Activated T-helper 1 cell treated with anti-CD3 and anti-CD28 coated beads, Interleukin-12 subunit alpha, Interleukin-12 subunit beta, Interleukin-2, Interleukin-4 antibody, amounts not matched to agents 30 ng/mL and 10 ng/mL and 1 ng/mL, durations not matched to agents 14 hours and 24 hours and 36 hours (primary cell): Measurements from ENCODE around the gene MAGEB6. TPM values are rescaled to one million over a fixed set of nuclear protein-coding genes. Genes with fewer than 3 reads are reported as not detected.
"Not testable (repeated sequence)": the region's sequence is repeated elsewhere in the genome, so short reads cannot be mapped to it uniquely, and the experiment has no call there.

Experiments
- DNase-seq: peaks from one replicate; pipeline ENCODE4 v3.0.0; 2021; ENCODE audit warnings: low spot score
- H3K27ac Mint-ChIP-seq: one replicate; pipeline ENCODE4 v1.8.0; 2021; ENCODE audit warnings: mild to moderate bottlenecking, mixed read lengths
- H3K27me3 Mint-ChIP-seq: one replicate; pipeline ENCODE4 v1.8.0; 2022; ENCODE audit warnings: mild to moderate bottlenecking, moderate library complexity, mixed read lengths; ENCODE audit not compliant: insufficient read depth
- H3K36me3 Mint-ChIP-seq: one replicate; pipeline ENCODE4 v1.8.0; 2021; ENCODE audit warnings: low read depth, mixed read lengths
- H3K4me1 Mint-ChIP-seq: one replicate; pipeline ENCODE4 v1.8.0; 2021; ENCODE audit warnings: low read depth, mixed read lengths
- H3K4me3 Mint-ChIP-seq: one replicate; pipeline ENCODE4 v1.8.0; 2021; ENCODE audit warnings: mild to moderate bottlenecking, moderate library complexity, mixed read lengths
- H3K9me3 Mint-ChIP-seq: one replicate; pipeline ENCODE4 v1.8.0; 2021; ENCODE audit warnings: mixed read lengths
- intact Hi-C: fragments of 100-400 bp; cut with micrococcal nuclease; formaldehyde crosslinking; loops from one replicate; pipeline ENCODE4 v1.15.1; 2024
- total RNA-seq: library from RNA; stranded (reverse); gene quantifications from 2 replicates; pipeline ENCODE4 v1.2.3, GENCODE V29; 2022

Gene MAGEB6, protein sequence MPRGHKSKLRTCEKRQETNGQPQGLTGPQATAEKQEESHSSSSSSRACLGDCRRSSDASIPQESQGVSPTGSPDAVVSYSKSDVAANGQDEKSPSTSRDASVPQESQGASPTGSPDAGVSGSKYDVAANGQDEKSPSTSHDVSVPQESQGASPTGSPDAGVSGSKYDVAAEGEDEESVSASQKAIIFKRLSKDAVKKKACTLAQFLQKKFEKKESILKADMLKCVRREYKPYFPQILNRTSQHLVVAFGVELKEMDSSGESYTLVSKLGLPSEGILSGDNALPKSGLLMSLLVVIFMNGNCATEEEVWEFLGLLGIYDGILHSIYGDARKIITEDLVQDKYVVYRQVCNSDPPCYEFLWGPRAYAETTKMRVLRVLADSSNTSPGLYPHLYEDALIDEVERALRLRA
- total RNA-seq = not detected in 2 replicates

GRCh38 chrX:26192204-26192603, at the start of gene MAGEB6:
Gene MAGEB6 (plus strand): TSS chrX:26192440. CDS start chrX:26193847, 1,407 bp downstream.
- intact Hi-C loops = no loop called here
- no peak for DNase-seq
- no peaks in the 10 kb centered on the region for H3K27me3 Mint-ChIP-seq
- no peaks in the 10 kb centered on the region for H3K36me3 Mint-ChIP-seq
- no peak within 1 kb of the TSS for H3K4me3 Mint-ChIP-seq
- no peaks in the 10 kb centered on the region for H3K4me1 Mint-ChIP-seq
- no peaks in the 10 kb centered on the region for H3K9me3 Mint-ChIP-seq
- no peak within 1 kb of the TSS for H3K27ac Mint-ChIP-seq

GRCh38 chrX:26146024-26146423, 46.2 kb upstream of the MAGEB6 start:
- intact Hi-C loops = no loop called here
- Mint-ChIP-seq H3K36me3 (no peaks in the 10 kb centered on the region), H3K27me3 (no peaks in the 10 kb centered on the region), H3K9me3 (no peaks in the 10 kb centered on the region), H3K4me1 (no peaks in the 10 kb centered on the region), H3K4me3 (no peak overlapping the region), H3K27ac (no peak overlapping the region)
- DNase-seq = no peak

- Mint-ChIP-seq H3K27ac (no peak within 1 kb of the TSS), H3K4me1 (no peaks in the 10 kb centered on the region), H3K36me3 (no peaks in the 10 kb centered on the region), H3K27me3 (no peaks in the 10 kb centered on the region), H3K4me3 (no peak within 1 kb of the TSS), H3K9me3 (no peaks in the 10 kb centered on the region)
- no peak for DNase-seq
- intact Hi-C loops = no loop called here
These were observed 31.9 kb upstream of the MAGEB6 start, which contains the start of gene MAGEB6B for GRCh38 chrX:26160301-26160700. Gene MAGEB6B (plus strand): TSS chrX:26160601. CDS start chrX:26160601, 0 bp downstream.

DNA sequence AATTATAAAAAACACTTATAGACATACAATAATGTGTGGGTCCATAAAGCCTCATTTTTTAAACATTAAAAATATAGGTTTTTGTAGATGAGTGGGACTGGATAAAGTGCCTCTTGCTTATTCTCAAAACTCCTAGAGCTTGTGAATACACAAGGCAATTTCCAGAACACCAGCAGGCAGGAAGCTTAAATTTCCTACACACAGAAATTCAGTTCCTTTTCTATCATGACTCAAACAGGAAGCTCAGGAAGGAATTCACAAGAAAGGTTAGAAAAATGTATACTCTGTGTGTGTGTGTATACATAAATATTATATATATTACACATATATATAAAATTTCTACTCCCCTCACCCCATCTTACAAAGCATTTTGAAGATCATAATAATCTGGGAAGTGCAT, 11.3 kb downstream of the MAGEB6 start:
- intact Hi-C loops = no loop called here
- DNase-seq = no peak
- H3K27me3 Mint-ChIP-seq = no peaks in the 10 kb centered on the region
- H3K4me1 Mint-ChIP-seq = no peaks in the 10 kb centered on the region
- no peak overlapping the region for H3K4me3 Mint-ChIP-seq
- H3K27ac Mint-ChIP-seq = no peak overlapping the region
- H3K36me3 Mint-ChIP-seq = no peaks in the 10 kb centered on the region
- H3K9me3 Mint-ChIP-seq = no peaks in the 10 kb centered on the region

GRCh38 chrX:26204717-26205116, 12.5 kb downstream of the MAGEB6 start:
- H3K4me1 Mint-ChIP-seq, H3K4me3 Mint-ChIP-seq, H3K27me3 Mint-ChIP-seq, H3K9me3 Mint-ChIP-seq, intact Hi-C loops, DNase-seq, H3K27ac Mint-ChIP-seq, H3K36me3 Mint-ChIP-seq: not testable (repeated sequence)

DNA sequence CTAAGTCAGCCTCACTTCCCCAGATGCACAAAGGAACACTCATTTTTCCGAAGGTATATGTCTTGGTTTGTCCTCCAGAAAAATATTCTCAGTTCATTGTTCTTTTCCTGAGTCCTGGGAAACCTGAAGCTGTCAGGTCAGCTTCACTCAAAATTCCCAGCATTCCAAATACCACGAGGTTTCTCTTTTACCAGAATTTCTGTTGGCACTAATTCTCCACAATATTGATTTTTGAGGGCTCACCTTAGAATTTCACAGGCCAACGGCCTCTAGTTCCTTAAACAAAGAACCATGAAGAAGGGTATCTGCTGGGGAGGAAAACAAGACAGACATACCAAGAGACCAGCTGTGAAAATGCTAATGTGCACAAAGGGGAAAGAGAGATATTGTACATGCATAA, 15.8 kb downstream of the MAGEB6 start:
- Mint-ChIP-seq H3K9me3 (no peaks in the 10 kb centered on the region), H3K27ac (no peak overlapping the region), H3K27me3 (no peaks in the 10 kb centered on the region), H3K4me3 (no peak overlapping the region), H3K36me3 (no peaks in the 10 kb centered on the region), H3K4me1 (no peaks in the 10 kb centered on the region)
- intact Hi-C loops = no loop called here
- DNase-seq = no peak

DNA sequence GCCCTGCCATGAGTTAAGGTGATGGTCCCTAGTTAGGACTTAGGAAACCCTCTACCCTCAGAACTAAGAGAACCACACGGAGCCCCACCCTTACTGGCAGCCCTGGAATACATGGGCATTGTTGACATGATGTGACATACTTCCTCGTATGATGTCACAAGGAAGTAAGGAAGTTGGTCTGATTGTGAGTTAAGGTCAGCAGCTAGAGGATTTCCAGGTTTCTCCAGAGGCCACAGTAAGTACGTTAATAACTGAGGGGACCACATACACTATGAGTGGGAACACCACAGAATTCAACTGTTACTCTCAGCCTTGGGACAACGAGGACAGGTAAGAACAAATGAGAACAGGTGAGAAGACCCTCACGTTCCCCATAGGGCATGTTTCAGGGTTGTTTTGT, 23.6 kb downstream of the MAGEB6 start, which contains the start of gene MAGEB5:
TSS of gene MAGEB5 (plus strand) at position 301 of the 400 bp plus-strand sequence. CDS start 1,133 bp downstream, outside the sequence.
- intact Hi-C loops = no loop called here

GRCh38 chrX:26219351-26219750, 27.1 kb downstream of the MAGEB6 start:
- intact Hi-C loops = no loop called here

More for the DNA sequence above, 23.6 kb downstream of the MAGEB6 start, which contains the start of gene MAGEB5:
- Mint-ChIP-seq H3K27ac (no peak within 1 kb of the TSS), H3K4me3 (no peak within 1 kb of the TSS), H3K36me3 (no peaks in the 10 kb centered on the region), H3K27me3 (no peaks in the 10 kb centered on the region), H3K9me3 (no peaks in the 10 kb centered on the region), H3K4me1 (no peaks in the 10 kb centered on the region)
- no peak for DNase-seq

DNA sequence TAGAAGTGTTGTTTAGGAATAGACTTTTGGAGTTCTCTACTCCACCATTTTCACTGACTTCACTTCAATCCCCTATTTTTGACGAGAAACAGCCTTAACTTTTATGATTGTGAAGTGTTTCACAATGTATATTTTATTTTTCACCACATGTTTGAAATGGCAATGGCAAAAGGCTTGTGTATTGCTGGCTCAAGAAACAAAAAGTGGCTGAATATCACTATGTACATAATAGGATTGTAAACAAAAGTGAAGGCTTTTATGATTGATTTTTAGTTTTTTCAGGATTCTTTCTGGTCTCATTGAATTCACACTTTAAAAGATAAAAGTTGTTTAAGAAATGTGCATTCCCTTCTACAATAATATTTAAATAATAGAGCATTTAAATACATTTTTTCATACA, 41.9 kb downstream of the MAGEB6 start:
- no peak overlapping the region for H3K27ac Mint-ChIP-seq
- no peaks in the 10 kb centered on the region for H3K36me3 Mint-ChIP-seq
- no peaks in the 10 kb centered on the region for H3K27me3 Mint-ChIP-seq
- intact Hi-C loops = no loop called here
- H3K9me3 Mint-ChIP-seq = no peaks in the 10 kb centered on the region
- H3K4me1 Mint-ChIP-seq = no peaks in the 10 kb centered on the region
- no peak overlapping the region for H3K4me3 Mint-ChIP-seq
- no peak for DNase-seq

More at GRCh38 chrX:26219351-26219750, 27.1 kb downstream of the MAGEB6 start:
- H3K9me3 Mint-ChIP-seq = no peaks in the 10 kb centered on the region
- no peaks in the 10 kb centered on the region for H3K27me3 Mint-ChIP-seq
- H3K27ac Mint-ChIP-seq = no peak overlapping the region
- no peak overlapping the region for H3K4me3 Mint-ChIP-seq
- no peaks in the 10 kb centered on the region for H3K36me3 Mint-ChIP-seq
- H3K4me1 Mint-ChIP-seq = no peaks in the 10 kb centered on the region
- DNase-seq = no peak

Other genes starting within 250 kb of the MAGEB6 start
- gene MAGEB18, start 54.1 kb upstream of the MAGEB6 start, total RNA-seq = not detected in 2 replicates
- not detected in 2 replicates for gene MAGEB6B, start 31.8 kb upstream of the MAGEB6 start, total RNA-seq
- not detected in 2 replicates for gene MAGEB5, start 23.7 kb downstream of the MAGEB6 start, total RNA-seq